ENCODE results near the gene RETSAT.

- TF ChIP-seq CTCF (IDR thresholded peaks at IDR 0.05; ENCODE audit: low read depth, low read length) (no peak), EZH2phosphoT487 (IDR thresholded peaks at IDR 0.05; ENCODE audit: low read depth) (no peak)
Observed at GRCh38 chr2:85327822-85328617, 26.3 kb downstream of the RETSAT start, which contains the start of gene TGOLN2.

Data from OCI-LY3 (cell line).